MM.1S (cell line): ENCODE results near the gene UTP11.

Experiments used
- EZH2 ChIP-seq: fragments of 300-600 bp; sonication (generic); optimal IDR thresholded peaks from 2 replicates; pipeline ENCODE3; 2017; ENCODE audit warnings: low read depth, mild to moderate bottlenecking, antibody characterized with exemption, low read length, mixed read lengths
- TF ChIP-seq, protein P1 (sequence below): fragments of 300-600 bp; sonication (generic); IDR thresholded peaks from 2 replicates; pipeline ENCODE4 v1.5.1; 2016; ENCODE audit warnings: antibody characterized with exemption, low read length, mixed read lengths

DNA sequence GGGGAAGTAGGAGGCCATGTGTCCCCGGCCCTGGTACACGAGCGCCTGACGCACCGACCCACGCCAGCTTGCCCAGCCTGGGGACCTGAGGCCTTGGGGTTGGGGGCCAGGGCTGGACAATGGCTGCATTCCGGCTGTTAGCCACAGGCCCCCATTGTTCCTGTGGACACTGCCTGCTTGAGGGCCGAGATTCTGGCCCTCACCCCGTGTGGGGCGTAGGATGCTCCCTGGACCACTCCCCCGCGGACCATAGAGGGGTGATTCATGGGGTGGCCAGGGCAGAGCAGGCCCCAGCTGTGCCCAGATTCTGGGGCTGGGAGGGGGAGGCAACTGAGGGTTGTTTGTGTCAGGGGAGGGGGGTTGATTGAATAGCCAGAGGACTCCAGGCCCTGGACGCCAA is 22.3 kb downstream of the UTP11 start:
- TF ChIP-seq, protein P1, sequence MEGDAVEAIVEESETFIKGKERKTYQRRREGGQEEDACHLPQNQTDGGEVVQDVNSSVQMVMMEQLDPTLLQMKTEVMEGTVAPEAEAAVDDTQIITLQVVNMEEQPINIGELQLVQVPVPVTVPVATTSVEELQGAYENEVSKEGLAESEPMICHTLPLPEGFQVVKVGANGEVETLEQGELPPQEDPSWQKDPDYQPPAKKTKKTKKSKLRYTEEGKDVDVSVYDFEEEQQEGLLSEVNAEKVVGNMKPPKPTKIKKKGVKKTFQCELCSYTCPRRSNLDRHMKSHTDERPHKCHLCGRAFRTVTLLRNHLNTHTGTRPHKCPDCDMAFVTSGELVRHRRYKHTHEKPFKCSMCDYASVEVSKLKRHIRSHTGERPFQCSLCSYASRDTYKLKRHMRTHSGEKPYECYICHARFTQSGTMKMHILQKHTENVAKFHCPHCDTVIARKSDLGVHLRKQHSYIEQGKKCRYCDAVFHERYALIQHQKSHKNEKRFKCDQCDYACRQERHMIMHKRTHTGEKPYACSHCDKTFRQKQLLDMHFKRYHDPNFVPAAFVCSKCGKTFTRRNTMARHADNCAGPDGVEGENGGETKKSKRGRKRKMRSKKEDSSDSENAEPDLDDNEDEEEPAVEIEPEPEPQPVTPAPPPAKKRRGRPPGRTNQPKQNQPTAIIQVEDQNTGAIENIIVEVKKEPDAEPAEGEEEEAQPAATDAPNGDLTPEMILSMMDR, result no peak
- no peak for TF ChIP-seq EZH2
